Endothelial cell (in vitro differentiated cells): ENCODE measurements around the gene UROC1. TPM values are rescaled to one million over a fixed set of nuclear protein-coding genes. Genes with fewer than 3 reads are reported as not detected.

ENCODE experiments used
- DNase-seq: peaks from one replicate; pipeline ENCODE4 v3.0.0; 2021; ENCODE audit warnings: low spot score
- H3K27ac Mint-ChIP-seq: one replicate; pipeline ENCODE4 v1.8.0; 2021; ENCODE audit warnings: mixed read lengths, inconsistent platforms; ENCODE audit not compliant: unreplicated experiment
- H3K27me3 Mint-ChIP-seq: one replicate; pipeline ENCODE4 v1.8.0; 2021; ENCODE audit warnings: mild to moderate bottlenecking, moderate library complexity, mixed read lengths, inconsistent platforms; ENCODE audit not compliant: unreplicated experiment
- H3K36me3 Mint-ChIP-seq: one replicate; pipeline ENCODE4 v1.8.0; 2021; ENCODE audit warnings: mild to moderate bottlenecking, low read depth, mixed read lengths, inconsistent platforms; ENCODE audit not compliant: unreplicated experiment
- H3K4me1 Mint-ChIP-seq: one replicate; pipeline ENCODE4 v1.8.0; 2021; ENCODE audit warnings: mild to moderate bottlenecking, mixed read lengths, inconsistent platforms; ENCODE audit not compliant: unreplicated experiment
- H3K4me3 Mint-ChIP-seq: one replicate; pipeline ENCODE4 v1.8.0; 2021; ENCODE audit warnings: mild to moderate bottlenecking, mixed read lengths, inconsistent platforms; ENCODE audit not compliant: unreplicated experiment
- H3K9me3 Mint-ChIP-seq: one replicate; pipeline ENCODE4 v1.8.0; 2021; ENCODE audit warnings: mixed read lengths, inconsistent platforms; ENCODE audit not compliant: unreplicated experiment
- total RNA-seq: library from RNA; stranded (reverse); fragmentation: NEBNext Ultra II Directional; extraction: Animal tissue kit (Norgen Biotek cat#: 25700); gene quantifications from one replicate; pipeline ENCODE4 v1.2.1, GENCODE V29; 2021; ENCODE audit not compliant: unreplicated experiment
- TF ChIP-seq, protein P1 (sequence below): fragments of 200-600 bp; sonication (generic); IDR thresholded peaks from one replicate; pipeline ENCODE4 v1.5.0; 2021; ENCODE audit warnings: antibody characterized with exemption; ENCODE audit not compliant: unreplicated experiment

Gene UROC1
- total RNA-seq, 1 donor from 2014 or later = not detected

DNA sequence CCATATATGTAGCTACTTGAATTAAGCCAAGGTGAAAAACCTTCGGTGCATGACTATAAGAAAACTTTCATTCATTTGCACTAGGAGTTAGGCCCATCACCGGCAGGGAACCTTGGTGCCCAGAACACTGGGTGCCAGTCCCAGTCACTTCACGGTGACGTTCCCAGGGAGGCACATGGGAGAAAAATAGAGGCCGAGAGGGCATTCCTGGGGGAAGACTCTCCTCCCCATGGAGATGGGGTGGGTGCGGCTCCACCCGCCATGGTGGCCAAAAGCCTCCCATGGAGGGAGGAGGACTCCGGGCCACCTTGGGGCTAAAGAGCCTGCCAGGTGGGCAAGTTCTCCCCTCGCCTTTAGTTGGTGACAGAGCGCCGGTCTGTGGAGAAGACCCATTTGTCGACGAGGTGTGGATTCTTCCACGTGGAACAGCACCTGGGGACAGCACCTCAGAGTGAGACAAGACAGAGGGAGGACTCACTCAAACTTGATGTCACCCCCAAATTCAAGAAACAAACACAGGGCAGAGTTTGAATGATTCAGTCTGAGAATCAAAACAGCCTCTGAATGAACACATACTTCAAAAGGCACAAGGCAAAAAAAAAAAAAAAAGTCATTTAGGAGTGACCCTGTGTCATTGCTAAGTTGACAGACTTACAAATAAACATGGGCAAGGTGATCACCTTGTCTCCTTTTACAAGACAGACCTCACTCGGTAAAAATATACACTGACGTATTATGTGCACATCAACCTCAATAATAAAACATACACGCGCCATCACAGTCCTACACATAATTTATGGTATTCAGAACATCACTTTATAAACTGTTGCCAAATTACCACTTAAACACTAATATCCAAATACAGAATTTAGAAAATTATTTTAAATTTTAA, 80.5 kb downstream of the UROC1 start:
- DNase-seq = no peak
- H3K4me3 Mint-ChIP-seq = no peak overlapping the region
- TF ChIP-seq, protein P1, sequence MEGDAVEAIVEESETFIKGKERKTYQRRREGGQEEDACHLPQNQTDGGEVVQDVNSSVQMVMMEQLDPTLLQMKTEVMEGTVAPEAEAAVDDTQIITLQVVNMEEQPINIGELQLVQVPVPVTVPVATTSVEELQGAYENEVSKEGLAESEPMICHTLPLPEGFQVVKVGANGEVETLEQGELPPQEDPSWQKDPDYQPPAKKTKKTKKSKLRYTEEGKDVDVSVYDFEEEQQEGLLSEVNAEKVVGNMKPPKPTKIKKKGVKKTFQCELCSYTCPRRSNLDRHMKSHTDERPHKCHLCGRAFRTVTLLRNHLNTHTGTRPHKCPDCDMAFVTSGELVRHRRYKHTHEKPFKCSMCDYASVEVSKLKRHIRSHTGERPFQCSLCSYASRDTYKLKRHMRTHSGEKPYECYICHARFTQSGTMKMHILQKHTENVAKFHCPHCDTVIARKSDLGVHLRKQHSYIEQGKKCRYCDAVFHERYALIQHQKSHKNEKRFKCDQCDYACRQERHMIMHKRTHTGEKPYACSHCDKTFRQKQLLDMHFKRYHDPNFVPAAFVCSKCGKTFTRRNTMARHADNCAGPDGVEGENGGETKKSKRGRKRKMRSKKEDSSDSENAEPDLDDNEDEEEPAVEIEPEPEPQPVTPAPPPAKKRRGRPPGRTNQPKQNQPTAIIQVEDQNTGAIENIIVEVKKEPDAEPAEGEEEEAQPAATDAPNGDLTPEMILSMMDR = no peak
- no peaks in the 10 kb centered on the region for H3K9me3 Mint-ChIP-seq
- H3K4me1 Mint-ChIP-seq = no peaks in the 10 kb centered on the region
- peaks cover 12% of the 10 kb centered on the region for H3K36me3 Mint-ChIP-seq
- no peak overlapping the region for H3K27ac Mint-ChIP-seq
- peaks cover 3% of the 10 kb centered on the region for H3K27me3 Mint-ChIP-seq

DNA sequence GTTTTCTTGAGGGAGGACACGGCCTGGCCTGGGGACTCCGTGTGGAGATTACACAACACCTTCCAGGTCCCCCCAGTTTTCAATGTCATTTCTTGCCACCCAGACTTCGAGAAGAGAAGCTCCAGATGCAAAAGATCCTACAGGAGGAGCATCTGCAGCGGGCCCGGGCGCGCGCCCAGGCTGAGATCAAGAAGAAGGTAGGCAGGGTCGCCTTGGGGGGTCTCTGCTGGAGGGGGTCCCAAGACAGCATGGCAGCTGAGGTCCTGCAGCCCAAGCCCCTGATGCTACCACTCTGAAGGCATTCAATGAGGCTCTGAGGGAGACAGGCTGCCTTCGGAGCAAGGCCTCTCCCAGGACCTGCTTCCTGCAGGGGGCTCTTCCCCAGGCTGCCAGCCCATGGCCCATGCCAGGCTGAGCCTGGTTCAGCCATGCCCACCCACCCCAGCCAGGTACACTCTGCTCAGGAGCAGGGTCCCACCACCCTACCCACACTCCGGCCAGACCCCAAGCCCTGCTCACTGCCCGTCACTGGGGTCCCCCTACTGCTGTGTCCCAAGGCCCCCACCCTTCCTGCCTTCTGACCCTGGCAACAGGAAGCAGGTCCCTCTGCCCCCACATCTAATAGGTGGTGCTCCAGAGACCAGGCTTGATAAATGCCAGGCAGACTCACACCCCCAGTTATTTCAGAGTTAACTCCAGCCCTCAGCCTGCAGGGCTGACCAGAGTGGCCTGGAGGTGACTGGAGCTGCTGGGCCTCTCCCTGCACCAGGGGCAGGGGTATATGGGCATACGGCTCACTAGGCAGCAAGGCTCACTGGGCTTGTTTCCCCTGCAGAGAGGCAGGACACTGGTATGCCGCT, 81.9 kb downstream of the UROC1 start:
- no peak for DNase-seq
- no peaks in the 10 kb centered on the region for H3K4me1 Mint-ChIP-seq
- no peaks in the 10 kb centered on the region for H3K9me3 Mint-ChIP-seq
- H3K36me3 Mint-ChIP-seq = peaks cover 12% of the 10 kb centered on the region
- no peak overlapping the region for H3K27ac Mint-ChIP-seq
- TF ChIP-seq, protein P1 = no peak
- no peak overlapping the region for H3K4me3 Mint-ChIP-seq
- peaks cover 3% of the 10 kb centered on the region for H3K27me3 Mint-ChIP-seq

DNA sequence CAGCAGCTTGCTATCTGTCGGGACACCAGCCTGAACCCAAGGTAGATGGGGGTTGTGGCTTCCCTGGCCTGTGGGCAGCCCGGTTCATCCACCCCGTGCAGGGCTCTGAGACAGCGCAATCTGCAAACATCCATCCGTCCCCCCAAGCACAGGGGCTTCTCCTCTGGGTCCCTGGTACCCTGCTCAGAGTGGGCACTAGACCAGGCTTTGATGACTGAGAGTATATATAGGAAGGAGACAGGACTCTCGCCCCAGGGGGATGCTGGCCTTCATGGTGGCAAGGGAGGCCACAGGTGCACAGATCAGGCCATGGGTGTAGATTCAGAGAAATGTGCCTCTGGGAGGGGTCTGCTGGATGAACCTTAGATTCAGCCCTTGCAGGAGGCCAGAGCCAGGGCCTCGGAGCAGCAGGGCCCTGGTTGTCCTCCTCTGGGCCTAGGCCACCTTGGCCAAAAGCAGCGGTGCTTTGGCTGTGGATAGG, 82.6 kb downstream of the UROC1 start:
- no peak overlapping the region for H3K27ac Mint-ChIP-seq
- TF ChIP-seq, protein P1 = no peak
- no peaks in the 10 kb centered on the region for H3K4me1 Mint-ChIP-seq
- DNase-seq = no peak
- no peaks in the 10 kb centered on the region for H3K9me3 Mint-ChIP-seq
- no peak overlapping the region for H3K4me3 Mint-ChIP-seq
- peaks cover 3% of the 10 kb centered on the region for H3K27me3 Mint-ChIP-seq
- H3K36me3 Mint-ChIP-seq = peaks cover 9% of the 10 kb centered on the region

DNA sequence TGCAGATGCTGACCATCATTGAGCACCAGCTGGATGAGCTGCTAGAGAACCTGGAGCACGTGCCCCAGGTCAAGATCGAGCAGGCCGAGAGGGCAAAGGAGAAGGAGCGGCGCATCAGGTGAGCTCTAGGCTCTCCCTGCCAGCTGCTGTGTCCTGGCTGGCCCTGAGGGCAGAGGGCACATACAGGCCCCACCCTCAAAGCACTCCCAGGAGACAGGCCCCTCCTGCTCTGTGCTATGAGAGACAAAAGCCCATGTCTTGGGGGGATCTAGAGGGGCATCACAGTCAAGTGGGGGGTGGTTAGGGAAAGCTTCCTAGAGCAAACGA, 83.3 kb downstream of the UROC1 start:
- DNase-seq = no peak
- TF ChIP-seq, protein P1 = no peak
- H3K9me3 Mint-ChIP-seq = no peaks in the 10 kb centered on the region
- H3K27ac Mint-ChIP-seq = peak overlapping the region; percentile 21
- peaks cover 8% of the 10 kb centered on the region for H3K36me3 Mint-ChIP-seq
- no peaks in the 10 kb centered on the region for H3K4me1 Mint-ChIP-seq
- H3K4me3 Mint-ChIP-seq = no peak overlapping the region
- peaks cover 1% of the 10 kb centered on the region for H3K27me3 Mint-ChIP-seq
